Lower lobe of right lung (tissue), 2 donors: Measurements from ENCODE around the gene TMEM184A. TPM values are rescaled to one million over a fixed set of nuclear protein-coding genes. Genes with fewer than 3 reads are reported as not detected.

ENCODE experiments used
- ATAC-seq, 2 donors: fragments of 200-7000 bp; cut with Tn5 transposase; one replicate each; pipeline ENCODE4 v1.9.1; 2020 to 2022; ENCODE audit warnings: mild to moderate bottlenecking in 2 of 2, moderate library complexity in 2 of 2
- DNase-seq: peaks from one replicate; pipeline ENCODE4 v3.0.0-alpha.2; 2020
- H3K27ac ChIP-seq: fragments of 200-600 bp; one replicate; pipeline ENCODE4 v1.8.0; 2022
- H3K27me3 ChIP-seq: fragments of 200-600 bp; one replicate; pipeline ENCODE4 v1.8.0; 2022; ENCODE audit warnings: low read depth
- H3K36me3 ChIP-seq: fragments of 200-600 bp; one replicate; pipeline ENCODE4 v1.8.0; 2022; ENCODE audit warnings: mild to moderate bottlenecking
- H3K4me1 ChIP-seq: fragments of 200-600 bp; one replicate; pipeline ENCODE4 v1.8.0; 2022
- H3K4me3 ChIP-seq: fragments of 200-600 bp; one replicate; pipeline ENCODE4 v1.8.0; 2022; ENCODE audit warnings: mild to moderate bottlenecking
- H3K9me3 ChIP-seq: fragments of 200-600 bp; one replicate; pipeline ENCODE4 v1.8.0; 2022
- intact Hi-C: fragments of 100-400 bp; cut with DNase I; formaldehyde crosslinking; loops from one replicate; pipeline ENCODE4 v1.11.0; 2022
- total RNA-seq: library from RNA; stranded (reverse); fragmentation: NEBNext Ultra II Directional; extraction: Animal tissue kit (Norgen Biotek cat#: 25700); gene quantifications from one replicate; pipeline ENCODE4 v1.2.1, GENCODE V29; 2021
- TF ChIP-seq, protein P1 (sequence below): fragments of 200-600 bp; IDR thresholded peaks from one replicate; pipeline ENCODE4 v1.8.0; 2022; ENCODE audit warnings: antibody characterized with exemption, mild to moderate bottlenecking
- donor health status: DM: no; HTN: yes; CAD: no; lungs with severe emphysema.

TMEM184A gene
- total RNA-seq, 1 donor from 2014 or later, result 4.3 TPM

DNA sequence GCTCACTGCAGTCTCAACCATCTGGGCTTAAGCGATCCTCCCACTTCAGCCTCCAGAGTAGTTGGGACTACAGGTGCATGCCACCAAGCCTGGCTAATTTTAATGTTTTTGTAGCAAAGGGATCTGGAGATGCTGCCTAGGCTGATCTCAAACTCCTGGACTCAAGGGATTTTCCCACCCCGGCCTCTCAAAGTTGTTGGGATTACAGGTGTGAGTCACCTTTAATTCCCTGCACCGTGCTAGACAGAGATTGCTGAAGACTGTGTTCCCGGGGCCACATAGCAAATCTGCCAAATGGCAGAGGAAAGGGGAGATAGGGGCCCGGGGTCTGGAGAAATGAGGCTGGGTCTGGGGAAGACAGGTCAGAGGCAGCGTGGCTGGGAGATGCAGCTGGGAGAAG, 34.5 kb upstream of the TMEM184A start:
- no peak for DNase-seq
- Histone ChIP-seq H3K27me3 (peaks cover 37% of the 10 kb centered on the region), H3K4me3 (no peak overlapping the region), H3K4me1 (no peaks in the 10 kb centered on the region), H3K36me3 (no peaks in the 10 kb centered on the region), H3K9me3 (peaks cover 7% of the 10 kb centered on the region), H3K27ac (no peak overlapping the region)
- TF ChIP-seq, protein P1, sequence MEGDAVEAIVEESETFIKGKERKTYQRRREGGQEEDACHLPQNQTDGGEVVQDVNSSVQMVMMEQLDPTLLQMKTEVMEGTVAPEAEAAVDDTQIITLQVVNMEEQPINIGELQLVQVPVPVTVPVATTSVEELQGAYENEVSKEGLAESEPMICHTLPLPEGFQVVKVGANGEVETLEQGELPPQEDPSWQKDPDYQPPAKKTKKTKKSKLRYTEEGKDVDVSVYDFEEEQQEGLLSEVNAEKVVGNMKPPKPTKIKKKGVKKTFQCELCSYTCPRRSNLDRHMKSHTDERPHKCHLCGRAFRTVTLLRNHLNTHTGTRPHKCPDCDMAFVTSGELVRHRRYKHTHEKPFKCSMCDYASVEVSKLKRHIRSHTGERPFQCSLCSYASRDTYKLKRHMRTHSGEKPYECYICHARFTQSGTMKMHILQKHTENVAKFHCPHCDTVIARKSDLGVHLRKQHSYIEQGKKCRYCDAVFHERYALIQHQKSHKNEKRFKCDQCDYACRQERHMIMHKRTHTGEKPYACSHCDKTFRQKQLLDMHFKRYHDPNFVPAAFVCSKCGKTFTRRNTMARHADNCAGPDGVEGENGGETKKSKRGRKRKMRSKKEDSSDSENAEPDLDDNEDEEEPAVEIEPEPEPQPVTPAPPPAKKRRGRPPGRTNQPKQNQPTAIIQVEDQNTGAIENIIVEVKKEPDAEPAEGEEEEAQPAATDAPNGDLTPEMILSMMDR, result no peak
- ATAC-seq, result no peak
- intact Hi-C loops, result no loop called here

DNA sequence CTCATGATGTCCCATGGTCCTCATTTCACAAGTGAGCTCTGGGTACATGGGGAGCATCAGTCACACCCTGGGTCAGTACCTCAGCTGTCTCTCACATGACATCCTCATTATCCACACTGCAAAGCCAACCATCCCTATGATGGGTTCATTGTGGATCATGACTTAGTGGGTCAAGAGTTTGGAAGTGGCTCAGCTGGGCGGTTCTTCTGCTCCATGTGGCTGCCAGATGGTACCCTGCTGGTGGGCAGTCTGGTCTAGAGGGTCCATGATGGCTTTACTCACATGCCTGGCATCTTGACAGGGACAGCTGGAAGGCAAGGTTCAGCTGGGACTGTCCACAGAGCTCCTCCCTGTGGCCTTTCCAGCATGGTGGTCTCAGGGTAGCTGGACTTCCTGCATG, 33.0 kb upstream of the TMEM184A start:
- intact Hi-C loops, result no loop called here

DNA sequence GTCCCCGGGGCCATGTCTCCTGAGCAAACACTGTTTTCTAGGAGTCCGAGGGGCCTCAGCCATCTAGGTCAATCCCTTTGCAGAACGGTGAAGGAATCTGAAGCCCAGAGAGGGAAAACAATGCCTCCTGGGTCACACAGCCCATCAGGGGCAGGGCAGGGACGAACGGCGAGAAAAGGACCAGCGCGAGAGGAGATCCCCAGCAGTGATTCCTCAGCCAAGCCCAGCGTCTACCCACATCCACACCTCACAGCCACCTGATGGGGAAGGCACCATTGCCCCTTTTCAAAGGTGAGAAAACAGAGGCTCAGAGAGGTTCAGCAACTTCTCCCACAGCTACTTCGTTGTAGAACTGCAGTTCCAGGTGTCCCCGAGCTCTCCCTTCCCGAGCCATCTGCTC, 31.7 kb upstream of the TMEM184A start:
- no peak for DNase-seq
- Histone ChIP-seq H3K27ac (no peak overlapping the region), H3K4me3 (no peak overlapping the region), H3K4me1 (no peaks in the 10 kb centered on the region), H3K27me3 (peaks cover 25% of the 10 kb centered on the region), H3K36me3 (no peaks in the 10 kb centered on the region), H3K9me3 (peaks cover 7% of the 10 kb centered on the region)
- ATAC-seq, result no peak
- intact Hi-C loops, result no loop called here
- TF ChIP-seq, protein P1, result no peak

More for the DNA sequence above, 33.0 kb upstream of the TMEM184A start:
- DNase-seq (no peak), ATAC-seq (no peak)
- Histone ChIP-seq H3K4me1 (no peaks in the 10 kb centered on the region), H3K36me3 (no peaks in the 10 kb centered on the region), H3K27me3 (peaks cover 35% of the 10 kb centered on the region), H3K27ac (no peak overlapping the region), H3K9me3 (peaks cover 7% of the 10 kb centered on the region), H3K4me3 (no peak overlapping the region)
- TF ChIP-seq, protein P1, result no peak

DNA sequence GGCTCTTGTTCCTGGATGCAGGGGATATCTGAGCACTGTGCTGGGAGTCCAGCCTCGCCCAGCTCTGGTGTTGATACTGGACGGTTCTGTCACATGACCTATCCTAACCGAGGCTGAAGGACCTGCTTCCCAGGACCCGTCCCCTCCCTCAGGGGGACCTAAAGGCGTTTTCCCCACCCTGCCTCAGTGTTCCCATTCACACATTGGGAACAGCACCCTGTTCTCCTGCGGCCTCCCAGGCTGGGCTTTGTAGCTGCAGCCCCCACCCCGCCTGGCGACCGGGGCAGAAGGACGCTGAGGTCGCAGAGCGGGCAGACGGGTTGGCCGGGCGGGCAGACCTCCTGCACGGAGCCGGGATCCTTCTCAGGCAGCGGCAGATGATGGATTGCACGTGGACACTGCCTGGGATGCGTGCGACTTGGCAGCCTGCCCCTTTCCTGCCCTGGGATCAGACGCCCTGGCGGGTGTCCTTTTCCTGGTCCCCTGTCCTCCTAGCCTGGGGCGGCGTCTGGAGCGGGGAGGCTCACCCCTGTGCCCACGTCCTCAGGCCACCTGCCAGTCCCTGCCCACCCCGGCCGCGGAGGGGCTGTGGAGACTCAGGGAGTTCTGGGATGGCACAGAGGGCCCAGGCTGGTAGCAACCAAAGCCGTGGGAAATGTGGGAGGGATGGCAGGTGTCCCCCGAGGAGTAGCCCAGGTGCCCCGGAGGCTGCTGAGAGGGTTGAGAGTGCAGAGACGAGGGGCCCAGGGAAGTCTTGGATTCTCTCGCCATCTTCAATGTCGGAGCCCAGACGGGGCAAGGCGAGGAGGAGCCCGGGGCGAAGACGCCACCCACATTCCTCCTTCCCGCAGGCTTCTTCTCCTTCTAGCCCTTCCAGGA, 31.1 kb upstream of the TMEM184A start:
- no peaks in the 10 kb centered on the region for H3K4me1 ChIP-seq
- peaks cover 18% of the 10 kb centered on the region for H3K27me3 ChIP-seq
- peaks cover 7% of the 10 kb centered on the region for H3K9me3 ChIP-seq
- no peak overlapping the region for H3K4me3 ChIP-seq
- intact Hi-C loops, result no loop called here
- ATAC-seq, result no peak
- DNase-seq, result no peak
- TF ChIP-seq, protein P1, result no peak
- H3K36me3 ChIP-seq, result no peaks in the 10 kb centered on the region
- H3K27ac ChIP-seq, result no peak overlapping the region

DNA sequence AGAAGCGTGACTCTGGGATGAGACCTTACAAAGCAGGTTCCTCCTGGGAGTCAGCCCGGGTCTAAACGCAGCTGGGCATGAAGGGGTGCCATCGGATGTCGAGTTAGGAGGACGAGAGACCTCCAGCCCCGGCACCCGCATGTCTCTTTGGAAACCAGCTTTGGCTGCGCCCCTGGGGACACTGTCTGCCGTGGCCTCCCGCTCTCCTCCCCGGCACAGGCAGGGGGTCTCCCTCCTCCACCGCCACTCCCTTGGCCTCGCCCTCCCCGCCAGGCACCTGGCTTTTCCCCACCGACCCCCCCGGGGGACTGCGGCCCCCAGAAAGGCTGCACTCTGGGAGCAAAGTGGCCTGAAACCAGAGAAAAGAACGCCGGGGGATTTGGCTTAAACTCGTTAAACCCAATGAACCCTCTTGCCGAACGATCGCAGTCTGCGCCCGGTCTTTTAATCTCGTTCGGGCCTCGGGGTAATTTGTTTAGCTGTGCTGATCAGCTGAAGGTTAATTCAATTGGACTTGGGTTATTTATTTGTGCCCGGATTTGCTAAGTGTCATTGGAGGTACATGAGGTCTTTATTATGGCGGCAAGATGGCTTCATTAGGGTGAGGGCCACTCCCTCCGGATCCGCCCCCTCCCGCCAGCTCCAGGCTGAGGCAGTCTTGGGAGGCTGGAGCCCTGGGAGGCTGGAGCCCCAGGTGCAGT, 30.3 kb upstream of the TMEM184A start:
- ATAC-seq (no peak), DNase-seq (no peak)
- TF ChIP-seq, protein P1, result no peak
- H3K9me3 ChIP-seq, result peaks cover 7% of the 10 kb centered on the region
- H3K27ac ChIP-seq, result no peak overlapping the region
- peaks cover 10% of the 10 kb centered on the region for H3K27me3 ChIP-seq
- no peak overlapping the region for H3K4me3 ChIP-seq
- no peaks in the 10 kb centered on the region for H3K4me1 ChIP-seq
- H3K36me3 ChIP-seq, result no peaks in the 10 kb centered on the region
- intact Hi-C loops, result no loop called here
